Activated effector memory CD4-positive, alpha-beta T cell treated with Interleukin-2 at 50 U/mL for 16 hours (primary cell): ENCODE measurements around the gene HDAC4.

Experiments used
- DNase-seq: peaks from one replicate; pipeline ENCODE4 v3.0.0-alpha.2; 2020

The HDAC4 gene

DNA sequence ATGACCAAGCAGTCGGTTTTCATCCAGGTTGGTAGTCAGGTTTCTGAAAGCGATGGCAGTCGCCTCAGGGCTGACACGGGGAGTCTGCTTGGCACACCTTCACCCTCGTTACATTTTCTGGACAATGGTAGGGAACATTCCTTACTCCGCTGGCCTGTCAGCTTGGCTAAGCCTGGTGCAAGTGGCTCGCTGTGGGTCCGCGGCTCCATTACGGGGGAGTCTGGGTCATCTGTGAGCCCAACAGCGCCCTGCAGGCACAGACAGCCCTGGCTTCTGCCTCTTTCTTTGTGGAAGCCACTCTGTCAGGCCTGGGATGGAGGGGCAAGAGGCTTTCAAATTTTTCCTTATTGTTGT, 95.6 kb downstream of the HDAC4 start:
- DNase-seq: no peak

DNA sequence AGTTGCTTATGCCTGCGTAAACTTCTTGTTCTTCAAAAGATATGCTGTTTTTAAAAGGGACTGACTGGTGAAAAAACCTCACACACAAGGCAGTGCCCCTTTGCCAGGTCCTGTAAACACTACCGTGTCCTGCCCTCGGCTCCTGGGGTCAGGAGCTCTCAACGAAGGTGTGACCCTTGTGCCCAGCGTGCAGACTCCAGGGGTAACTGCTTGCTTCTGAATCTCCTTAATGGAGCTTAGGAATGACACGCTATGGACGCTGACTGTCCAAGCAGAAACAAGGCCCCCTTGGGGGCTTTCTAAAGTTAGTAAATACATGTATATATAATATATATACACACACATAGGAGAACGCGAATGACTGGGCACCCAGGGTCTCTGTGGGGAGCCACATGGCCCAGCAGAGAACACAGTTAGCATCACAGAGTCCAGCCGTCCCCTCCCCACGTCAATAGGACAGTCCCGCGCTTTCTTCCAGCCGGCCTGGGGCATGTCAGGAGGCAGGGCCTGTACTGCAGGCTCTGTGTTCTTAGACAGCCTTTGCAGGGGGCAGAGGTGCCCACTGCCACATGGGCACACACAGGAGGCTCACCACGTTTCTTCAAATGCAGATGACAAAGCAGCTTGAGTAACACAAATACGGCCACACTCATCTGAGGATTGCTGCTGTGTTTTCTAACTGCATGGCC, 96.1 kb downstream of the HDAC4 start:
- no peak for DNase-seq

DNA sequence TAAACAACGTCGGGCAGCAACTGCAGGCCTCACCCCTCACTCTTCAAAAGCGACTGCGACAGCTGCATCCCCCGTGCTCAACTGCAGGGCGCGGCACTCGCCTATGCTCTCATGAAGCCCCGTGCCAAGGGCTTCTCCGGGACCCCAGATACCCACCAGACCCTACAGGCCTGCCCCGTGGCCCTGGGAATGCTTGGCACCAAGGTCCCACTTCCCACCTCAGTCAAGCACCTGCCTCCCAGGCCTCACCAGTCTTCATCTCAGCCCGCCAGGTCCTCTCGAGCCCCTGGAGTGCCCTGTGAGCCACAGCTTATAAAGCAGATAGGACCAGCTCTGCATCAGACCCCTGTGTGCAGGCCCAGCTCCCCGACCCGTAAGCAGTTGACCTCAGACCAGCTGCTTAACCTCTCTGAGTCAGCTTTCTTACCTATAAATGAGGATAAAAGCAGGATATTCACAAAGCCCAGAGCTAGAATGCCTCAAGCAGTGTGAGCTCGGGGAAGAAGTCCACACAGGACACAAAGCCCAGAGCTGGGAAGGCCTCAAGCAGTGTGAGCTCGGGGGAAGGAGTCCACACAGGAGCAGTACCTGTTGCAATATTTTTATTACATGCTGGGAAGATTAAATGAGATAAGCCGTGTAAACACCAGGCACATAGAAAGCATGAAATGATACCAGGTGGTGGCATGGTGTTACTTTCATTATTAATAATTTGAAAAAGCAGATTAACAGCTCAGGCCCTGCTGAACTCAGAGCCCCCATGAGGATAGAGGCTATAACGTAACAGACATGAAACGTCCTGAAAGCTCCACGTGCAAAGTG, 96.9 kb downstream of the HDAC4 start:
- no peak for DNase-seq

- DNase-seq: no peak
Observed at GRCh38 chr2:239302808-239303557, 97.8 kb downstream of the HDAC4 start.

GRCh38 chr2:239302083-239302807, 98.6 kb downstream of the HDAC4 start:
- DNase-seq: no peak

DNA sequence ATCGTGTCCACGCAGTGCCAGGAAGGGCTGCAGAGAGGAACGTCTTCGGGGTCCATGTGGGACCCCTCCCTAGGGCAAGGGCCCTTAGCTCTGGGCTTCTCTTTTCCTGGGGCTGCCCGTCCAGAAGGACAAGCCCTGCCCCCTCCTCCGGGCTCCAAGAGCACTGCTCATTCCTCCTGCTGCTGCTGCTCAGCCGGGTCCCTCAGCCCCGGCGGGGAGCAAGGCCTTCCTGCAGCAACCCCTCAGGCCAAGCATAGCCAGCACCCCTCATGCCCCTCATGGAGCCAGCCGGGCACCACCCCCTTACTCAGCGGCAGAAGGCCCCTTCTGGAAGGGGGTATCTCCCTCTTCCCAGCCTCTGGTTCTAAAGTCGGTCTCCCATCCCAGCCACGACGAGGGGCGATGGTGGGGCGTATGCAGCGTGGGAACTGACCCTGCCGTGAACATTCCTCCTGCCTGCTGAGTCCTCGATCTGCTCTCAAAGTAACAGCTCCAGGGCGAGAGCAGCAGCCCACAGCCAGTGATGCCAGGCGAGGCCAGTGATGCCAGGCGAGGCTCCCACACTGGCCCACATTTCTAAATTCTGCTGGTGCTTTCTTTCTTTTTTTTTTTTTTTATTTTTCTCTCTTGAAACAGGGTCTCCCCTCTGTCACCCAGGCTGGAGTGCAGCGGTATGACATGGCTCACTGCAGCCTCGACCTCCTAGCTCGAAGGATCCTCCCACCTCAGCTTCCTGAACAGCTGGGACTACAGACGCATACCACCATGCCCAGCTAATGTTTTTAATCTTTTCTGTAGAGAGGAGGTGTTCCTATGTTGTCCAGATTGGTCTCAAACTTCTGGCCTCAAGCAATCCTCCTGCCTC, 99.7 kb downstream of the HDAC4 start:
- no peak for DNase-seq

DNA sequence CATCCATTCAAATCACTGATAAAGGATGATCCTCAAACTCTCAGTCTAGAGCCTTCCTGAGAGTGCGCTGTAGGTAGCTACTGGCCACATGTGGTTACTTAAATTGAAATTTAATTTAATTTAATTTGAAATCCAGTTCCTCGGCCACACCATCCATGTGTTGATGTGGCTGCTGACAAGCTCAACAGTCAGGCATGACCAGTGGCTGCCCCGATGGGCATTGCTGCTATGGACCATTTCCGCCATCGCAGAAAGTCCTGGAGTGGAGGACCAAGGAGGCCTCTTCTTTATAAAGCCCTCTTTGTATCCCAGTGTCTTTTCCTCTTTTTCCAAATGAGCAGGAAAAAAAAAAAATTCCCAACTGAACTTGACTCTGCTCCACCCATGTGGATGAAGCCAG, 100.6 kb downstream of the HDAC4 start:
- no peak for DNase-seq

GRCh38 chr2:239299218-239299939, 101.4 kb downstream of the HDAC4 start:
- no peak for DNase-seq

- DNase-seq: peak; percentile 71
Observed at GRCh38 chr2:239298116-239298804, 102.6 kb downstream of the HDAC4 start.

GRCh38 chr2:239297142-239298004, 103.4 kb downstream of the HDAC4 start:
- DNase-seq: no peak

DNA sequence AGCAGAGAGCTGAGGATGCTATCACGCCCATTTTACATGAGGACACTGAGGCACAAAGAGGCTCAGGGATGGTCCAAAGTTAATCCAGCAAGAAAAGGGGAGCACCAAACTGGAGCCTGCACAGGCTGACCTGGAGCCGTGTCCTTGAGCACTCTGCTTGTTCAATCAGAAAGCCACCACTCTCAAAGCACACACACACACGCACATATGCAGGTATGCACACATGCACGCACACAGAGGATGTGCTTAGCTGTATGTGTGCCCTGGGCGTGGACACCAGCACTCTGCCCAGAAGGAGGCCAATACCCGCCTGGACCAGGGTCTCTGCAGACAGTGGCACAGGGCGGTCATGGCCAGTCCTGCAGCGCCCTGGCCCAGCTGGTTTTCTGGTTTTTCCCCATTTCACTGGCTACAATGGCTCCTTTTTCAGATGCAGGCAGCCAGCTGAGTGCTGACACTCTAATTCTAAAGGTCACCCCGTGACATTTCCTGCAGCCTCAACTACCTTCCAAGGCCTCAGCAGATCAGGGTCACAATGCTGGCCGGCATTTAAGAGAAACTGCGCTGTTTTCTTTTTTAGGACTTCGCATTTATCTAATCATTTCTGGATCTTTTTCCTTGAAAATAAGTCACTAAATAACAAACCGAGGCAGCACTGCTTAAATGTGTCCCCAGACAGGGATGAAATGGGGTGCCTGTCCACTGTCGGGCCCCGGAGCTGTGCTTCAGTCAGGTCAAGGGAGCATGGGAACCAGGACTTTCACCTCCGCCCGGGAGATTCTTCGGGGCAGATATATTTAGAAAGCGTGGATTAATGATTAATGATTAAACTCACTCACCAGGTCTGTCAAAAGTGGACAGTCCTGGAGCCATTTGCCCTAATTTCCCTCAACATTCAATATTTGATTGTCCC, 104.5 kb downstream of the HDAC4 start:
- DNase-seq: no peak

DNA sequence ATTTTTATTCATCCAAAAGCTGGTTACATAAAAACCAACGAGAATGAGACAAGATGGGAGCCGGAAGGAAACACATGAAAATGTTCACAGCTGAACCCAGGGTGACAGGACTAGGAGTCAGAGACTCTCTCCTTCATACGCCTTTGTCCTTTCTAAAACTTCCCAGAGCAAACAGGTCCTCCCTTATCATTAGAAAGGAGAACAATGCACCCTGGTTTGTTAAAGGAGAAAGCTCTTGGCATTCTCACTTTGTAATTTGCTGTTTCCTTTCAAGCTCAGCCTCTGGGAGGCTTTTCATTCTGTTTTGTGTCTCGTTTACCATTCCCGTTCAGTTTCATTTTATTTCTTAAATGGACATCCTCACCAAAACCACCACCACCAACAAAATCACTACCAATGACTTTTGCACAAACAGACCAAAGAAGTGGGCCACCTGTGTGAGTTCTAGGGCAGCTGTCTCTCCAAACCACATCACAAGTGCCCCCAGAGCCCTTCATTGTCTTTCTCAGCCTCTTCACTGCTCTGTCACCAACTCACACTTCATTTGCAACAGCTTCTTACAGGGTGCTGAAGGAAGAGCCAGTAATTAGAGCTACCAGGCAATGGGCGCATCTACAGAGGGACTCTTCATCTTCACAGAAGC, 105.3 kb downstream of the HDAC4 start:
- DNase-seq: no peak

- no peak for DNase-seq
Observed at GRCh38 chr2:239294571-239295054, 106.2 kb downstream of the HDAC4 start.

DNA sequence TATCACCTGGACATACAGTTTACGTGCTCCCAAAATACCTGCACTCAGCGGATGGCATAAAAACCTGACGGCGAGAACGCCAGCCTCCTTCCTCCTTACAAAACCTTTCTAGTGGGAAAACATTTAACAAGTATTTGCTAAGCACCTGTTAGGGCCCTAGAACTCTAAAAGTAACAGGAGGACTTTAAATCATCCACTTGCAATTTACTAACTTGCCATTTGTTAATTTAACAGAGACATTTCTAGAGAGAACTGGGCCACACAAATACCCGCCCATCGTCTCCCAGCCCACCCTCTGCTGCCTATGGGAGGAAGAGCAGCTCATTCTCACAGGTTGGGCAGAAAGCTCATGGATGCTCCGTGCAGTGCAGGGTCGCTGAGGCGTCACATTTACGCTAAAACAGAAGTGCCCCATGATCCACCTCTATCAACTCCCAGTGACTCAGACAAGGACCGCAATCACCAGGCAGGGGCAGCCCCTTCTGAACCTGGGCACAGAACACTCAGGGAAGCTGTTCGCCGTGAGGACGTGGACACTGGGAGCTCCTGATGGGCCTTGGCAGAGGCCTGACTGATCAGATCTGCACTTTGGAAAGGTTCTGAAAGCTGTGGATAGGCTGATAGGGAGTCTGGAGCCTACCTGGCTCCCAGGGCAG, 106.9 kb downstream of the HDAC4 start:
- peak; percentile 35 for DNase-seq

DNA sequence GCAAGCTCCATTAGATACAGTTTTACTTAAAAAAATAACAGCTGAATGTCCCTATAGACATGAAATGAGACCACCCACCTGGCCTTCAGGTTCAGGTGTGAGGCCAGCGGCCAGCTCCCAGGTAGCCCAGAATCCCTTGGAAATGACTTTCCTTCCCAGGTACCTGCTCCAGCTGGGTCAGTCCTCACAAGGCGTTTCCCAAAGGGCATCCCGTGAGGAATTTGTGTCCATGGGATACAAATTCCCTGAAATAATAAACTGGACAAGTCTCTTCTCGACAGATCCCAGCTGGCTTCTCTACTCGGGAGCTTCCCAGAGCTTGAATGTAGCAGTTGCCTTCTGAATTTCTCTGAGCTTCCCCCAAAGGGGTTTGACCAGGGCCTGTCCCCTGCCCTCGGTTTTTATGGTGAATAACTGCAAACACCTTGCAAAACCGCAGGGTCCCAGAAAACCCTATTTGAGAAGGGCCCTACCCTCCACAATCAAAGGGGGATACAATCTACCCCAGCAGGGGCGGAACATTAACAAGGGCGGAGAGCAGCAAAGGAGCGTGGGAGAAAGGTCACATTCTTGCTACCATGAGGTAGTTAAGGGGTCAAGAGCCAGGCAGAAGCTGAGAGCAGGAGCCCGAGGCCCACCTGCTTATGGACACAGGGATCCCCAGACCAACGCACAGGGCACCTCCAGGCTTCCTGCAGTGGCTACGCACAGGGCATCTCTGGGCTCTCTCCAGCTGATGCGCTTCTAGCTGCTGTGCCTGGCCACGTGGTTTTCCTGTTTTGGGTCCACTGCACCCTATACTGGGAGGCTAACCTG, 107.7 kb downstream of the HDAC4 start:
- DNase-seq: no peak

DNA sequence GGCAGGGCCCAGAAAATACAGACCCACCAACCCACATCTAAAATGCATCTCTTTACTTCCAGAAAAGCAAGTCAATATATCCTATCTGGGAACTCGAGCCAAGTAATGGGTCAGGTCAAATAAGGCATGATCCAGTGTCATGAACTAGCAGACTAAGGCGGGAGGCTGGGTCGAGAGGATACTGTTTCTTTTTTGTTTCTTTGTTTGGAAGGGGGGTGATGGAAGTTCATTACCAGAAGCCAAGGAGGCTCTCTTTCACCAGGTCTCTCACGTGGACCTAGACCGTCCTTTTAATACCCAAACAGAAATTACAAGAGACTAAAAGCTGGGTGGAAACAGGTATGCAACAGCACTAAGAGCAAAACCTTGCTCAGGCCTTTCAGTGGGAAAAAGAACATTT, 108.3 kb downstream of the HDAC4 start:
- DNase-seq: no peak
